ENCODE results near the gene ZP1. TPM values are rescaled to one million over a fixed set of nuclear protein-coding genes. Genes with fewer than 3 reads are reported as not detected.
"Not testable (repeated sequence)": the region's sequence is repeated elsewhere in the genome, so short reads cannot be mapped to it uniquely, and the experiment has no call there.

Gene ZP1, protein sequence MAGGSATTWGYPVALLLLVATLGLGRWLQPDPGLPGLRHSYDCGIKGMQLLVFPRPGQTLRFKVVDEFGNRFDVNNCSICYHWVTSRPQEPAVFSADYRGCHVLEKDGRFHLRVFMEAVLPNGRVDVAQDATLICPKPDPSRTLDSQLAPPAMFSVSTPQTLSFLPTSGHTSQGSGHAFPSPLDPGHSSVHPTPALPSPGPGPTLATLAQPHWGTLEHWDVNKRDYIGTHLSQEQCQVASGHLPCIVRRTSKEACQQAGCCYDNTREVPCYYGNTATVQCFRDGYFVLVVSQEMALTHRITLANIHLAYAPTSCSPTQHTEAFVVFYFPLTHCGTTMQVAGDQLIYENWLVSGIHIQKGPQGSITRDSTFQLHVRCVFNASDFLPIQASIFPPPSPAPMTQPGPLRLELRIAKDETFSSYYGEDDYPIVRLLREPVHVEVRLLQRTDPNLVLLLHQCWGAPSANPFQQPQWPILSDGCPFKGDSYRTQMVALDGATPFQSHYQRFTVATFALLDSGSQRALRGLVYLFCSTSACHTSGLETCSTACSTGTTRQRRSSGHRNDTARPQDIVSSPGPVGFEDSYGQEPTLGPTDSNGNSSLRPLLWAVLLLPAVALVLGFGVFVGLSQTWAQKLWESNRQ
- polyA plus RNA-seq (2011; rRNA removed) = 0.36 and 0.67 TPM in 2 replicates
- 0.81 TPM in 1 of 2 replicates, not detected in the other for polyA minus RNA-seq (2011; rRNA and poly(A)+ RNA removed)

DNA sequence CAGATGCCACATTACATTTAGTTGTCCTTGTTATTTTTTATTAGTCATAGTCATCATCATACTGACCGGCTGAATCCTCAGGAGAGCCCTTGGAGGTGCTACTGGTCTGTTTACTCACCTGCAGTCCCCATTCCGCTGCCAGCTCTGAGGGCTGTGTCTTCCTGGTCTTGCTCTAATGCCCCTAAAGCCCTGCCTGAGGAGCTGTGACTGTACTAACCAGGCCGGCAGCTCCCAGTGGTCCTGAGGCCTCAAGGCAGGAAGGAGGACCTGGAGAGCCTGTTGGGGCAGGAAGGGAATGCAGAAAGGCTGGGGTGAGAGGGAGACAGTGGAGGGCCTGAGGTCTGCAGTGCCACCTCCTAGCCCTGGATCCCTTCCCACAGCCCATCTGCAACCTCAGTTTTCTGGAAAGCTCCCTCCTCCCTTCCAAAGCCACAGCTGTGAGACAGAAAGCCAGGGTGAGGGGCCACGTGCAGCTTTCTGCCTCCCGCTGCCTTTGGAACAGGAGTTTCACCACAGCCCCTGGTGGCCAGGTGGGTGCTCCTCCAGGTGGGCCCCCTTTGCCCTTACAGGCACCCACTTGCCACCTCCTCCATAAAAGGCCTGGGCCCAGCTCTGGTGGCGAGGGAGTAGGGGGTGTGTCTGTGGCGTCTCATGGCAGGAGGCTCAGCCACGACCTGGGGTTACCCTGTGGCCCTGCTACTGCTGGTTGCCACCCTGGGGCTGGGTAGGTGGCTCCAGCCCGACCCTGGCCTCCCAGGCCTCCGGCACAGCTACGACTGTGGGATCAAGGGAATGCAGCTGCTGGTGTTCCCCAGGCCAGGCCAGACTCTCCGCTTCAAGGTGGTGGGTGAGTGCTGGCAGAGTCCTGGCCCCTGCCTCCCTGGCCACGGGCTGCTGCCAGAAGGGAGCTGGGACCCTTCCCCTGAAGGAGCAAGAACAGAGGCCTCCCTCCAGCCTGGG is at the start of gene ZP1:
Gene ZP1, plus strand, starts transcription at position 632 of the 960 bp plus-strand sequence. Its CDS starts 20 bp downstream, at position 652.
- DNase-seq (ENCODE audit: low read depth) = no peak
- no peak within 1 kb of the TSS for H3K4me3 ChIP-seq (ENCODE audit: low read depth, low read length)
- CTCF ChIA-PET = interaction anchor here (0.6 to 2.6 kb wide), 7 partner anchors 9 to 908 kb away, joined by 3 to 11 read pairs (median 5); no protein-coding TSS in a partner anchor
- TF ChIP-seq, protein P1, sequence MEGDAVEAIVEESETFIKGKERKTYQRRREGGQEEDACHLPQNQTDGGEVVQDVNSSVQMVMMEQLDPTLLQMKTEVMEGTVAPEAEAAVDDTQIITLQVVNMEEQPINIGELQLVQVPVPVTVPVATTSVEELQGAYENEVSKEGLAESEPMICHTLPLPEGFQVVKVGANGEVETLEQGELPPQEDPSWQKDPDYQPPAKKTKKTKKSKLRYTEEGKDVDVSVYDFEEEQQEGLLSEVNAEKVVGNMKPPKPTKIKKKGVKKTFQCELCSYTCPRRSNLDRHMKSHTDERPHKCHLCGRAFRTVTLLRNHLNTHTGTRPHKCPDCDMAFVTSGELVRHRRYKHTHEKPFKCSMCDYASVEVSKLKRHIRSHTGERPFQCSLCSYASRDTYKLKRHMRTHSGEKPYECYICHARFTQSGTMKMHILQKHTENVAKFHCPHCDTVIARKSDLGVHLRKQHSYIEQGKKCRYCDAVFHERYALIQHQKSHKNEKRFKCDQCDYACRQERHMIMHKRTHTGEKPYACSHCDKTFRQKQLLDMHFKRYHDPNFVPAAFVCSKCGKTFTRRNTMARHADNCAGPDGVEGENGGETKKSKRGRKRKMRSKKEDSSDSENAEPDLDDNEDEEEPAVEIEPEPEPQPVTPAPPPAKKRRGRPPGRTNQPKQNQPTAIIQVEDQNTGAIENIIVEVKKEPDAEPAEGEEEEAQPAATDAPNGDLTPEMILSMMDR (IDR thresholded peaks at IDR 0.05; ENCODE audit: insufficient read depth, low read depth, low read length) = no peak
- POLR2A ChIA-PET = no interaction called here
- H3K27me3 ChIP-seq (ENCODE audit: control insufficient read depth, insufficient read depth, low read length) = no peaks in the 10 kb centered on the region; the same call in 1 of the 2 replicates
- no peaks in the 10 kb centered on the region for H3K36me3 ChIP-seq (ENCODE audit: control insufficient read depth, insufficient read depth, low read length)

DNA sequence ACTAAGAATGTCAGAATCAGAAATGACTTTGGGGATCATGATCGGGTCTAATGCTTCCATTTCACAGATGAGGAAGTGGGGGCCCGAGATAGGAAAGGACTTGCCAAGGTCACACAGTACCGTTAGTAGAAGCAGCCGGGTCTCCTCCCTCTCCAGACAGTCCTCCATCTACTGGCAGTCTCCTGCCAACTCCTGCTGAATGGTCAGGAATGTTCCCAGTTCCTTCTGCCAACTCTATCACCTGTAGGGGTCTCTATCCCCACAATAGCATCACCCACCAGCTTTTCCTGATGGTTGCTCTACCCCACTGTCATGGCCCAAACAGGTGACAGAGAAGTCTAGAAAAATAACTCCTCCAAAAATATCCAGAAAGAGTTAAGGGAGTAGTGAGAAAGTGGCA is 49.3 kb upstream of the ZP1 start:
- ChIA-PET CTCF (interaction anchor here (29.2 kb wide), 1 partner anchor 76 kb away, joined by 716 read pairs; the partner anchor contains the start of gene PRPF19), POLR2A (no interaction called here)
- Histone ChIP-seq H3K36me3 (ENCODE audit: control insufficient read depth, insufficient read depth, low read length) (no peaks in the 10 kb centered on the region), H3K27me3 (ENCODE audit: control insufficient read depth, insufficient read depth, low read length) (peaks cover 4% of the 10 kb centered on the region; the same call in 1 of the 2 replicates), H3K4me3 (ENCODE audit: low read depth, low read length) (no peak overlapping the region)
- TF ChIP-seq, protein P1 (IDR thresholded peaks at IDR 0.05; ENCODE audit: insufficient read depth, low read depth, low read length) = no peak
- DNase-seq (ENCODE audit: low read depth) = no peak

DNA sequence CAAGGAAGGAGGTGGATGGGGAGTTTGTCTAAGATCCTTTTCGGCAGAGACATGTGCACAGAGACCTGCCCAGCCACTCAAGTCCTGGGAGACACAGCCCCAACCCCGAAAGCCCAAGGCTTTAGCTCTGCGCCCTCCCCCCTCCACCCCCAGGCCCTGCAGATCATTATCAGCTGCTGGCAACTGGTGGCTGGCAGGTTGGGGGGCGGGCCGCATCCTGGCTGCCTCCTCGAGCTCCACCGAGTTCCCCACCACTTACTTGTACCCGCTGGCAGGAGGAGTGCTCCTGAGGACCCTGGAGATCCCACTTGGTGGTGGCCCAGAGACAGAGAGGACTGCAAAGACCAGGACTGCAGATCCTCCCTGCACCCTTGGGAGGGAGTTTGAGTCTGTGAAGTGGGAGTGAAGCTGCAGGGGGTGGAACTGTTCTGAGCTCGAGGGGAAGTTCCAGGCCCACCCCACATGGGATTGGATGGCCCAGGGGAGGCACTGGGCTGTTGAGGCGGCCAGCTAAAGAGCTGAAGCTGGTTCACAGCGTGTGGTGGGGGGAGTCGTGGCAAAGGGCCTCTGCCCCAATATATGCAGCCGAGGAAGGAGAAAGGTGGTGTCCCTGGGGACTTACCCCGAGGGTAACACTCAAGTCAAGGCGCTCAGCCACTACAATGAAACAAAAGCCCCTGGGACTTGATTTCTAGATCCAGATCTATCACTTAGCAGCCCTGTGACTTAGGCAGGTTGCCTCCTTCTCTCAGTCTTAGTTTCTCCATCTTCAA is 45.3 kb upstream of the ZP1 start:
- Histone ChIP-seq H3K27me3 (ENCODE audit: control insufficient read depth, insufficient read depth, low read length) (peaks cover 6% of the 10 kb centered on the region; the same call in 1 of the 2 replicates), H3K4me3 (ENCODE audit: low read depth, low read length) (no peak overlapping the region), H3K36me3 (ENCODE audit: control insufficient read depth, insufficient read depth, low read length) (no peaks in the 10 kb centered on the region)
- CTCF ChIA-PET = interaction anchor here (0.7 to 29.2 kb wide), 5 partner anchors 10 to 227 kb away, joined by 3 to 716 read pairs (median 4); partner anchors contain the start of gene PRPF19
- TF ChIP-seq, protein P1 (IDR thresholded peaks at IDR 0.05; ENCODE audit: insufficient read depth, low read depth, low read length) = no peak
- POLR2A ChIA-PET = no interaction called here
- DNase-seq (ENCODE audit: low read depth) = no peak

DNA sequence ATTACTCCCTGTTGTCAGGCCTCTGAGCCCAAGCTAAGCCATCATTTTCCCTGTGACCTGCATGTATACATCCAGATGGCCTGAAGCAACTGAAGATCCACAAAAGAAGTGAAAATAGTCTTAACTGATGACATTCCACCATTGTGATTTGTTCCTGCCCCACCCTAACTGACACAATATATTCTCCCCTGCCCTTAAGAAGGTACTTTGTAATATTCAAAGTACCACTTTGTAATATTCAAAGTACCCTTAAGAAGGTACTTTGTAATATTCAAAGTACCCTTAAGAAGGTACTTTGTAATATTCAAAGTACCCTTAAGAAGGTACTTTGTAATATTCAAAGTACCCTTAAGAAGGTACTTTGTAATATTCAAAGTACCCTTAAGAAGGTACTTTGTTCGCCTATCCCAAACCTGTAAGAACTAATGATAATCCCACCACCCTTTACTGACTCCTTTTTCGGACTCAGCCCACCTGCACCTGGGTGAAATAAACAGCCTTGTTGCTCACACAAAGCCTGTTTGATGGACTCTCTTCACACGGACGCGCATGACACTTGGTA is 43.5 kb upstream of the ZP1 start:
- H3K4me3 ChIP-seq (ENCODE audit: low read depth, low read length); H3K36me3 ChIP-seq (ENCODE audit: control insufficient read depth, insufficient read depth, low read length); POLR2A ChIA-PET; DNase-seq (ENCODE audit: low read depth): not testable (repeated sequence)
- CTCF ChIA-PET = interaction anchor here (29.2 kb wide), 1 partner anchor 70 kb away, joined by 716 read pairs; the partner anchor contains the start of gene PRPF19
- peaks cover 13% of the 10 kb centered on the region; the same call in 1 of the 2 replicates for H3K27me3 ChIP-seq (ENCODE audit: control insufficient read depth, insufficient read depth, low read length)

Data from BJ (cell line).